Activated CD4-positive, alpha-beta T cell treated with anti-CD3 and anti-CD28 coated beads, Interleukin-2, amount 50 U/mL, for 24 hours (primary cell): ENCODE results near the gene OR6B2.

ENCODE experiments used
- DNase-seq, 2 donors: peaks; one replicate each; pipeline ENCODE4 v3.0.0-alpha.2; 2020; ENCODE audit warnings: low read depth in 1 of 2, low spot score in 1 of 2

The OR6B2 gene

GRCh38 chr2:239983004-239983778 lies 47.0 kb downstream of the OR6B2 start:
- DNase-seq, result no peak
